NOMO-1 treated with DMSO at 0.1 percent for 48 hours (cell line): Measurements from ENCODE around the gene RHBDF2.
"Not testable (repeated sequence)": the region's sequence is repeated elsewhere in the genome, so short reads cannot be mapped to it uniquely, and the experiment has no call there.

Experiments
- DNase-seq: peaks from one replicate; lab custom pipeline; 2025; ENCODE audit not compliant: unreplicated experiment; lab: John Stamatoyannopoulos, UW

RHBDF2 gene

DNA sequence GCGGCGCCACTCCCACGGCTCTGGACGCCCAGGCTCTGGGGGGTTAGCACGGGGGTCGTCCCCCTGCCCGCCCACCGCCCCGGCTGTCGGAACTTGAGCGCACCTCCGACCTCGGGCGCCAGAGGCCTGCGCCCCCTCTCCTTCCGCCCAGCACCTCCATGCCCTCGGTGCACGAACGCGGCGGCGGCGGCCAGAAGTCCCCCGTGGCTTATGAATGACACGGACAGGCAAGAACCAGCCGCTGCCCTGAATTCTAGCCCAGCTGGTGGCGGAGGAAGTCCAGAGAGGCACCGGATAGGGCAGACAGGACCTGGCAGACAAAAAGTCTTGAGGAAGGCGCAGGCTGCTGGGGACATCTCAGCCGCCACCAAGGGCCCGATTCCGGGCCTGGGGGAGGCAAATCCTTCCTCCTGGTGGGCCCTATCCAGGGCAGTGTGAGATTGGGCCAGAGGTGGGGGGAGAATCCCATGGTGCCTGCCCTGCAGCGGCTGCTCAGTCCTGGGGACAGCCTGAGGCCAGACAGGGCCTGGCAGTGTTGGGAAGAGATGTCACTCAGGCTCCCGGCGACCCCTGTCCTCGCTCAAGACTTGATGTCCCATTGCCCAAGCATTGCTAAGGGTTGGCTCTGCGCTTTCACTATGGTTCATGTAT is 37.2 kb upstream of the RHBDF2 start:
- DNase-seq, result no peak

DNA sequence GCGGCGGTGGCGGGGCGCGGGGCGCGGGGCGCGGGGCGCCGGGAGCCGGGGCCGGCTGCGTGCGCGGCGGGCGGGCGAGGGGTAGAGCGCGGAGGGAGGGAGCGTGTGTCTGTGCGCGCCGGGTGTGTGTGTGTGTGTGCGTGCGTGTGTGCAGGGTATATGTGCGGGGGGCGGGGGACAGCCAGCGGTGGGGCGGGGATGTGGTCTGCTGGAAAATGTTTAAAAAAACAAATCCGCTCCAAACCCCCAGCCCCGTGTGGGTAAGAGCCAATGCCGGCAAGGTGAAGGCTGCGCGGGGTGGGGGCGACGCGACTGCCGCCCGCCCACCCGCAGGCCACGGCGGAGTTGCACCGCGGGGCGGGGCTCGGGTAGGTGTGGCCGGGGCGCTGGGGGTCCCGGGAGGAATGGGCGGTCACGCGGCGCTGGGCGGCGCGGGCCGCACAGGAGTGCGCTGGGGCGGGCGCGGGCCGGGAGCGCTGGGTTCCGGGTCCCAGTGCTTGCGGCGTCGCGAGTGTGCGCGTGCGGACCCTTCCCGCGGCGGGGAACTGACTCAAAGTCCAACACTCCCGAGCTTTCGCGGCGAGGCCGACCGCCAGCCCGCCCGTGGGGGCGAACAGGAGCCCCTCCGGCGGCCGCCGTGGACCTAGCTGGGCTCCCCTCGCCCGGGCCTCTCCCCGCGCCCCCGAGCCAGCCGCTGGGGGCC is 36.5 kb upstream of the RHBDF2 start, which contains the start of gene CYGB:
TSS of gene CYGB (minus strand) at position 132 of the 703 bp plus-strand sequence. CDS start 167 bp downstream, outside the sequence.
- no peak for DNase-seq

DNA sequence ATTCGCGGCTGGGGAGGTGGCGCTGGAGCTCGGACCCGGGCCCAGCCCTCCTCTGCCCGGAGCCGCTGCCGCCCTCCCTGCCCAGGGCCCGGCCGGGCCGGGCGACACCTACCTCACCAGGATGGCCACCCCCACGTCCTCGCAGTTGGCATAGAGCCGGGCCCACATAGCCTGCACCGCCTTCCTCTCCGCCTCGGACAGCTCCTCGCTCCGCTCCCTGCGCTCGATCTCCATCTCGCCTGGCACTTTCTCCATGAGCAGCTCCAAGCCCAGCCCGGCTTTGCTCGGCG is 36.0 kb upstream of the RHBDF2 start:
- DNase-seq, result no peak

DNA sequence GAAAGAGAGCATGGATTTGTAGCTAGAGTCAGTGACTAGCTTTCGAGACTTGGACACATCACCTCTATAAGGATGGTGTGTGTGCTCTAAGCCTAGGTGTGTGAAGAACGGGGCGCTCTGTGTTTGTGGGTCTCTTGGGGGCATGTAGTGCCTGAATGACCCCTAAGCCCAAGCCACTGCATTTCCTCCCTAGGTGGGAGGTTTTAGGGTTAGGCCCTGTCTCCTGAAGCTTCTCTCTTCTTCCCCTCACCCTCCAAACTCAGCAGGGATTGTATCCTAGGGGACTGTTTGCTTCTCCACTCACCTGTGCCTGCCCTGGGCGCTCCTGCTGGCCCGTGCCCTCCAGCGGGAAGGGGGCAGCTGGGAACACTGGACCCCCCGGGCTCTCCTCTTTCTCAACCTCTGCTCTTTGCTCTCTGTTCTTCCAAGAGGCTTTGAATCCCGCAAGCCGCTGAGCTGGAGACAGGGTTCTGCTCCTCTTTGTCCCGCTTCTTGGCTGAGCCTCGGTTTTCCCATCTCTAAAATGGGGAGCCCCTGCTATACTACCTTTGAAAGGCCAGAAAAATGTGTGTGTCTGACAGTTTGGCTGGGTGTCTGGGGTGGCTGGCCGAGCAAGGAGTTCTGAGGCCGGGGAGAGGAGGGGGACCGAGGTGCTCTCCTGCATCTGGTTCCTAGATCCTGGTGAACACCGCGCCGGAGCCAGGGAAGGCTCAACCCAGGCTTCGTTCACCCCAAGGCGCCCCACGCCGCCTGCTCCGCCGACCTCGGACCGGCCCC is 35.5 kb upstream of the RHBDF2 start:
- DNase-seq, result no peak

DNA sequence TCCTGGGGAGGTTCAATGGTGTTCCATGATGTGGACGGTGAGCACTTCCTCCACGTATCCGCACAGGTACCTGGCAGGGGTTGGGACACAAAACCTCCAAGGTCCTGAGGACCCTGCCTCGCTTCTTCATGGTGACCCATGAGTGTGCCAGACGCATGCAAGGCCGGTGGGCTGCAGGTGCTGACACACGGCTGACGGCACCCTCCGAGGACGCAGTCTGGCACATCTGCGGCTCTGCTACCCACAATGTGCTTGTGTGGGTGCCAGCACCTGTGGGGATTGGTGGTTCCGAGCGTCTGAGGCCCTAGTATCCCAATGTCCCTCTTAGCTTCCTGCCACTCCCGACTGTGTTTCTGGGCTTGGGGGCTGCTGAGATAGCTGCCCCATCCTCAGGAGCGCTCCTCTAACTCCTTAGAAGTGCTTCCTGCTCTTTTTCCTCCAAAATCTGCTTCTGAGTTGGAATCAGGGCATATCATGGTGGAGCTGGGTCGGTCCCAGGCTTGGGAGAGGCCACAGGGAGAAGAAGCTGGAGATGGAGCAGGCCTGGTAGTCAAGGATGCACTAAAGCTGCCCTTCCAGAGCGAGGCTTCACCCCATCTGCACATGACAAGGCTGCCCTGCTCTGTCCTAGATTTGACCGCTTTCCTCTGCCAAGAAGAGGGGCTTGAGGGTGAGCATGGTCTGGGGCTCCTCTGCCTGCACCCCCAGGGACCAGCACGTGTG is 34.7 kb upstream of the RHBDF2 start:
- DNase-seq, result no peak

DNA sequence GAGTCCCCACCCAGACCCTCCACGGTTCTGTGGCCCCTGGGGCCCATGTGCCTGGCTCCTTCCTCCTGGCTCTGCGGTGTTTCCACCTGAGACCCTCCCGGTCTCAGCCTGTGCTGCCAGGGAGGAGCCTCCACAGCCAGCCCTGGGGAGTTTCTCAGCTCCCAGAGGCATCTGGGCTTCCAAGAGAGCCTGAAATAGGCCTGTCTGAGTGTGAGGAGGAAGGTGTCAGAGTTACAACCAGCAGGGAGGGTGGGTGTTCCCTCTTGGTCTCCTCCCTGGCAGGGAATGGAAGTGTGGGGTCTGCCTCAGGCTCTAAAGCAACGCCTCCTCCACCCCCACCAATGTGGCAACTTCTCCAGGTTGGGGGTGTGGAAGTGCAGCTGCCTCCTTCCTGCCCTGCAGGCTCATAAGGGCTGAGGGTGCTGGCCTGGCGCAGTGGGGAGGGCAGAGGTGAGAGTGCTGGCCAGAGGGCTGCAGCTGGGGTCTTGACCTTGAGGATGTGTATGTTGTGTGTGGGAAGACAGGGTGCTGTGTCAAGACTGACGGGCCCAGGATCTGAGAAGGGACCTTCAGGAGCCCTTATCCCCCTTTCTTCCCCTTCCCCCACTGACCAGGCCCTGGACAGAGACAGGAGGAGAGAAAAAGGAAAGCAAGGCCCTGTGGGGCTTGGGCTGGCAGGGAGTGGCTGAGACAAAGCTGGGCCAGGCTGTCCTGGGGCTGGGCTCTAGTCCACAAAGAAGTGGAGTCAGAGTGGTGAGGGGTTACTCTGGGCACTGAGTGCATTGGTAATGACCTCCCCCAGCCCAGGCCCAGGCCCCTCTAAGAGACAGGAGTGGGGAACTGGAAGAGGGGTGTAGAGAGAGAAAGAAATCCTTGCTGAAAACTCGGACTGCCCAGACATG is 33.9 kb upstream of the RHBDF2 start:
- DNase-seq, result no peak

DNA sequence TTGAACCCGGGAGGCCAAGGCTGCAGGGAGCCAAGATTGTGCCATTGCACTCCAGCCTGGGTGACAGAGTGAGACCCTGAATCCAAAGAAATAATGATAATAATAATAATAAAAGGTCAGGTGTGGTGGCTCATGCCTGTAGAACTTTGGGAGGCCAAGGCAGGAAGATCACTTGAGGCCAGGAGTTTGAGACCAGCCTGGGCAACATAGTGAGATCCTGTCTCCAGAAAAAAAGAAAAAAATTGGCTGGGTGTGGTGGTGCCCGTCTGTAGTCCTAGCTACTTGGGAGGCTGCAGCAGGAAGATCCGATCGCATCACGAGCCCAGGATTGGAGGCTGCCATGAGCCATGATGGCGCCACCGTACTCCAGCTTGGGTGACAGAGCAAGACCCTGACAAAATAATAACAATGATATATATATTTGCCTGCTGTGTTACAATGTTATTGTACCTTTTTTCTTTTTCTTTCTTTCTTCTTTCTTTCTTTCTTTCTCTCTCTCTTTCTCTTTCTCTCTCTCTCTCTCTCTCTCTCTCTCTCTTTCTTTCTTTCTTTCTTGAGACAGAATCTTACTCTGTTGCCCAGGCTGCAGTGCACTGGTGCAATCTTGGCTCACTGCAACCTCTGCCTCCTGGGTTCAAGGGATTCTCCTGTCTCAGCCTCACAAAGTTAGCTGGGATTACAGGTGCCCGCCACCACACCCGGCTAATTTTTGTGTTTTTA is 32.6 kb upstream of the RHBDF2 start:
- not testable (repeated sequence) for DNase-seq

DNA sequence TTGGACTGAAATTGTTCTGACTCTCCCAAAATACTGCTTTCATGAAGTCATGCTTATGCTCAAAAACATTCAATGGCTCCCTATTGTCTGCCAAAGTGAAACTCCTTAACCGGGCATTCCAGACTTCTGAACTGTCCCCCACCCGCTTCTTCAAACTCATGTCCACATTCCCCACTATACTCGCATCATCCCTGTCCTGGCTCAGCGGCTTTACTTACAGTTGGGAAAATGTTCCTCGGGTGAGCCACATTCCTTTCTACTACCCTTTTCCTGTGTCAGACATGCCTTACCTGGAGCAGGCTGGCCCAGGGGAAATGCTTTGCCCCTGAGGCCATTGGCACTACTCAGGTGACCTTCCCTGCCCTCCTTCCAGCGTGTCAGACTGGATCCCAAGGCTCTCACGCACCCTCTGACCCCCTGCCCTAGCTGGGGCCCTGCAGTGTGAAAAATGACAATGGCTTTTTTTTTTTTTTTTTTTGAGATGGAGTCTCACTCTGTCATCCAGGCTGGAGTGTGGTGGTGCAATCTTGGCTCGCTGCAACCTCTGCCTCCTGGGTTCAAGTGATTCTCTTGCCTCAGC is 30.9 kb upstream of the RHBDF2 start:
- DNase-seq, result no peak

DNA sequence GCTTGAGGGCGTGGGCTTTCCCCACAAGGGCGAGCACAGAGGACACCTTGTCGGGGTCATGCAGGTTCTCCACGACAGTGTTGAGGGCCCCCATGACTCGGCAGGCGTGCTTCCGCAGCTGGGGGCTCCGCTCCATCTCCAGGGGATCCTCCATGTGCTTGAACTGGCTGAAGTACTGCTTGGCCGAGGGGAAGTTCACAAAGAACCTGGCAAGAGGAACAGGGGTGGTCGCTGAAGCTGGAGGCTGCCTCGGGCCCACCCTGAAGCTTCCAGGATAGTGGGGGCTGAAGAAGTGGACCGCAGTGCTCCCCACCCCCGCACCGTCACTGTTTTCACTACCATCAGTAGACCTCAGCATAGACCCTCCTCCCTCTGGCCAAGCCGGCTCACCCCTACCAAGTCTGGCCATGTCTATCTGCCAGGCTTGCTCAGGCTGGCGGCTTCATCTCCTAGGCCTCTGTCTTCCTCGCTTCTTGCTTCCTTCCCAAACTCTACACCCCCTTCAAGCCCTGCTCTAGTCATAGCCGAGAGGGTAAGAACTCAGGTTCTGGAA is 30.3 kb upstream of the RHBDF2 start:
- no peak for DNase-seq

DNA sequence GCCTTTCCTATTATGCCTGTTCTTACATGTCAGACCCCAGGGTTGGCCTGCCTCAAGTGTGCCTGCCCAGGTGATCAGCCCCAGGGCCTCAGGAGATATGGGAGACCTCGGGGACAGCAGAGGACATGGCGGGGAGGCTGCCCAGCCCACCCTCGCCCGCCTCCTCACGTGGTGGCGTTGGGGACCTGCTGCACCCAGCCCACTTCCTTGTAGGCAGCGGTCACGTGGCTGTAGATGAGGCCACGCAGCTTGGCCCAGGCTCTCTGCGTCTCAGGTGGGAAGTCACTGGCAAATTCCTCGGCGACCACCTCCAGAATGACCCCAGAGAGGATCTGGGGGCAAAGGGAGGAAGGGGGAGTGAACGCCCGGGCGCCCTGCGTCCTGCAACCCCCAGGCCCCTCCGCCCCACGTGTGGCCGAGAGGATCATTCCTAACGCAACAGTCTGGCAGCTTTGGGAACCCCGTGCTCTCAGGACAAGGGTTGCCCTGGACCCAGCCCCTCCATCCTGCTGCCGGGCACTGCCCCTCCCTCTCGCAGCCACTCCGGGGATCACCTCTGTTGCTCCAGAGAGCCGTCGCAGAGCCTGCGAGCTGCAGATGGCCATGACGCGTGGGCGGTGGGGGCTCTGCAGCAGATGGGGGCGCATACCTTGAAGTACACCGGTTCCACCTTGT is 29.7 kb upstream of the RHBDF2 start:
- no peak for DNase-seq

DNA sequence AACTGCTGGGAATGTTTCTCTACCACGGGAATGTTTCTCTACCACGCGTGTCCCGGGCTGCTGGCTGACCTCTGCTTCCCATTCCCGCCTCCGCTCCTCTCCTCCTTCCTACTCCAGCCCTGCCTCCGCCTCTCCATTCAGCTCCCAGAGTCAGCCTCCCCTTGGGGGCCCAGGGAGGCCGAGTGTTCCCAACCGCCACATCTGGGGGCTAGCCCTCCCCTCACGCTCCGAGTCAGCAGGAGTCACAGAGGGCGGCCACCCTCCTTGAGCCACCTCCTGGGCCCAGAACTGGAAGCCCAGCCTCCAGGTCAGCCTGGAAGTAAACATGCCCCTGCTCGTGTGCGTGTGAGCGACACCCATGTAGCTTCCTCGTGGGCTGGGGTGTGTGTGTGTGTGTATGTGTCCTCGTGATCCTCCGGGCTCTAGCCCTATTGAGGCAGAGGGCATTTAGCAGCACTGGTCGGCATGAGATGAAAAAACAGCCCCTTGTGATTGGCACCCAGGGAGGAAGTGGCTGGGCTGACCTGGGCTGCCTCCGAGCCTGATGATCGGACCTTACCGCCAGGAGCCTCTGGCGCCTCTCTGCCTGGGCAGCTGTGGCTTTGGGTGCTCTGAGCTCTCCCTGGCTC is 29.0 kb upstream of the RHBDF2 start:
- no peak for DNase-seq

DNA sequence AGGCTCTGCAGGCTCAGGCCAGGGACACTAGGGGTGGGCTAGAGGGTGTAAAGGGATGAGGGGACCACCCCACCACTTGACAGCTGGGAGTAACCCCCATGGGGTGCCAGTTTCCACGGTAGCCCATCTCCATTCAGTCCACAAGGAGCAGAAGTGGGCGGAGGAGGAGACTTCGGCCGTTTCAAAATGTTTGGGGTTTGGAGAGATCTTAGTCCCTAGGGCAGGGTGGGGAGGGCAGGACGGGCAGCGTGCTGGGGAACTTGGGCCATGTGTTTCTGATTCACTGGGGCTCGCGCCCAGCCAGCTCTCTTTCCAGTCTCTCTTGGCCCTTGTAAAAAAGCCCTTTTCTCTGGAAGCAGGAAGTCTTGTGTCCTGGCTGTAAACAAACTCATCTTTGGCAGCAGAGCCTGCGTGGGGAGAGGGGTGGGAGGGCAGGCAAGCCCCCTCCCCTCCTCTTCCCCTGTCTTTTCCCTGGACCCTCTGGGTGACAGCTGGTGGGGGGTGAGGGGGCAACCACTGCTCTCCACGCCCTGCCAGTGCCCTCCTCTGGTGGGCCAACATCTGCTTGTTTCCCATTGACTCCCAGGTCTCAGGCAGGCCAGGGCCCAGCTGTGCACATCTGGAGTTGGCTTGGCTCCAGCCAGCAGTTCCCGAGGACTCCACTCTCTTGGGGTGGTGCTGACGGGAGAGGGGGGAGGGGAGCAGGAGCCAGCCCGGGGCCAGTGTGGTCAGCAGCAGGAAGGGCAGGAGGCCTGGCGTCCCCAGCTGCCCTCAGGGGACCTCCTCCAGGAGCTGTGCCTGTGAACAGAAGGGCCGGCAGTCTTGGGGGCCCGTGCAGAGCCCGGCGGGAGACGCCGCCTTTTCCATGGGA is 28.2 kb upstream of the RHBDF2 start:
- no peak for DNase-seq

DNA sequence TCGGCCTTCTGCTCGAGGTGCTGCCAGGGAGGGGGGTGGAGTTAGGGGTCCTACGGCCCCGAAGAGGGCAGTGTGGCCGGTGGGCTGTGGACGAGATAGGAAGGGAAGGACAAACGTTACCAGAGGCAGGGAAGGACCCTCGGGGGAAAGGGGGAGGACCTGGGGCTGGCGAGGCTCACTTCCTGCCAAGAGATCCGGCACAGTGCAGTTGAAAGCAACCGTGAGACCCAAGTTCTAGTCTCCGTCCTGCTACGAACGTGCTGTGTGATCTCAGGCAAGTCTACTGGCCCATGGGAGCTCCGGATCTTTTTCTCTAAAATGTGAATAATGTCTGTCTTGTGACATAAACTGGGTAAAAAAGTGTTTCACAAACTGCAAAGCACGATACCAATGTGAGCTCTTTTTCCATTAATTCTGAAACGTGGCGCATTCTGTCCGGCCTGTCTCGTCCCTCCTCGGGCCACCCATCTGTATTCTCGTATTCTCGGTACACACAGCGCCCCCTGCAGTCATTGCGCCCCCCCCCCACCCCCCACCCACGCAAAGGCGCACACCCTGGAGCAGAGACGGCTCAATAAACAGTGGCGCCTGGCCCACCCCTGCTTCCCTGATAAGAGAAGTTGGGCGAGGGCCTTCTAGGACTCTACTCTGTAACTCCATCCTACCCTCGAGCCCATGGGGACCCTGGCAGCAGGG is 27.5 kb upstream of the RHBDF2 start:
- DNase-seq, result no peak

DNA sequence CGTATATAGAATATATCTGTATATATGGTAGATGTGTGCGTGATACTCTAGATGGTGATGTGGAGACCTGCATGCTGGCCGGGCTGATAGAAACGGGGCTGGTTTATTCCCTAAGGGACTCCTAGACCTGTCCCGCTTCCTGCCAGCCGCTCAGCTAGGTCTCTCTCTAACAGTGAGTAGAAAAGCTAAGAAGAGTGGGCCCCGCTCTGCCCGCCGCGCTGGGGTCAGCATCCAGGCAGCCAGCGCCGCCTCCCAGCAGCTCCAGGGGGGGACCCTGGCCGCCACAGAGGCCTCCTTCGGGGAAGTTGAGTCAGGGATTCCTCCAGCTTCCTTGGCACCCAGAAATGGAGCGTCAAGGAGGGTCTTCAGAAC is 26.9 kb upstream of the RHBDF2 start:
- no peak for DNase-seq

DNA sequence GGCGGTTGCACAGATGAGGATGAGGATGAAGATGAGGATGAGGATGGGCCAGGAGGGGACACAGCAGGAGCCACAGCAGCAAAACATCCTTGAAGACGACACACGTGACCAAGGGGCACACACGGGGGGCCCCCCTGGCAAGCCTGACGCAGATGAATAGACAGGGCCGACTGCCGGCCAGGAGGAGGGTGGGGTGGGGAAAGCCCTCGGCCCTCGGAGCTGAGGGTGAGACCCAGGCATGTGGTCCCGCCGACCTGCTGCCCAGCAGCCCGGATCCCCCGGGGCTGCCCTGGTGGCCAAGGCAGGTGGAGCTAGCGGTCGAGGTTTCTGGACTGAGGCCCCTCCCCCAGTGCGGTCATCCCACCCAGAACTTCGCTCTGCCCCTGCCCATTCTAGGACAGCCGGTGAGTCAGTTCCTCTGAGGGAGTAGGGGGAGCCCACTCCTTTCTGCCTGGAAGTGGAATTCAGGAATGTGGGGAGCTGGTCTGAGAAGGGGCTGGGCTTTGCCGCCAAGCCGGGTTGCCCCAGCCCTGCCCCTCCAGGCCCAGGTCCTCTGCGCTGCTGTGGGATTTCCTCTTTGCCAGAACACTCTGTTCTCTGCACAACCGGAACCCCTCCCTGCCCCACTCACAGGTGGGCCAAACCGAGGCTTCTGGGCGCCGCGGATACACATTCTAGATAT is 26.3 kb upstream of the RHBDF2 start:
- no peak for DNase-seq

DNA sequence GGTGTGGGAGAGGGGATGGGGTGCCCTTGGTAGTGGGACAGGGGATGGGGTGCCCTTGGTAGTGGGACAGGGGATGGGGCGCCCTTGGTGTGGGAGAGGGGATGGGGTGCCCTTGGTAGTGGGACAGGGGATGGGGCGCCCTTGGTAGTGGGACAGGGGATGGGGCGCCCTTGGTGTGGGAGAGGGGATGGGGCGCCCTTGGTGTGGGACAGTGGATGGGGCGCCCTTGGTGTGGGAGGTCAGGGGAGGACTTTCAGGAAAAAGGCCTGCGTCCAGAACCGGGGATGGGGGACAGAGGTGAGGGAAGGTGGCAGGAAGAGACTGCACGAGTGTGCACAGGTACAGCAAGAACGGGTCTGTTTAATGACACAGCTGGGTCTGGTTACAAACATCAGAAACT is 25.8 kb upstream of the RHBDF2 start:
- DNase-seq, result not testable (repeated sequence)
